Stimulated activated naive CD8-positive, alpha-beta T cell treated with anti-CD3 and anti-CD28 coated beads, Interleukin-15, Interleukin-2, amounts not matched to agents 100 ng/mL and 50 ng/mL, for 24 hours (primary cell): ENCODE measurements around the gene CYTH1.

Source experiments
- H3K27ac Mint-ChIP-seq: one replicate; pipeline ENCODE4 v1.8.0; 2021; ENCODE audit warnings: mild to moderate bottlenecking, mixed read lengths
- H3K27me3 Mint-ChIP-seq: one replicate; pipeline ENCODE4 v1.8.0; 2021; ENCODE audit warnings: mixed read lengths
- H3K36me3 Mint-ChIP-seq: one replicate; pipeline ENCODE4 v1.8.0; 2021; ENCODE audit warnings: low read depth, mixed read lengths
- H3K4me1 Mint-ChIP-seq: one replicate; pipeline ENCODE4 v1.8.0; 2021; ENCODE audit warnings: low read depth, mixed read lengths
- H3K4me3 Mint-ChIP-seq: one replicate; pipeline ENCODE4 v1.8.0; 2021; ENCODE audit warnings: mild to moderate bottlenecking, mixed read lengths
- H3K9me3 Mint-ChIP-seq: one replicate; pipeline ENCODE4 v1.8.0; 2021; ENCODE audit warnings: mixed read lengths

The CYTH1 gene

DNA sequence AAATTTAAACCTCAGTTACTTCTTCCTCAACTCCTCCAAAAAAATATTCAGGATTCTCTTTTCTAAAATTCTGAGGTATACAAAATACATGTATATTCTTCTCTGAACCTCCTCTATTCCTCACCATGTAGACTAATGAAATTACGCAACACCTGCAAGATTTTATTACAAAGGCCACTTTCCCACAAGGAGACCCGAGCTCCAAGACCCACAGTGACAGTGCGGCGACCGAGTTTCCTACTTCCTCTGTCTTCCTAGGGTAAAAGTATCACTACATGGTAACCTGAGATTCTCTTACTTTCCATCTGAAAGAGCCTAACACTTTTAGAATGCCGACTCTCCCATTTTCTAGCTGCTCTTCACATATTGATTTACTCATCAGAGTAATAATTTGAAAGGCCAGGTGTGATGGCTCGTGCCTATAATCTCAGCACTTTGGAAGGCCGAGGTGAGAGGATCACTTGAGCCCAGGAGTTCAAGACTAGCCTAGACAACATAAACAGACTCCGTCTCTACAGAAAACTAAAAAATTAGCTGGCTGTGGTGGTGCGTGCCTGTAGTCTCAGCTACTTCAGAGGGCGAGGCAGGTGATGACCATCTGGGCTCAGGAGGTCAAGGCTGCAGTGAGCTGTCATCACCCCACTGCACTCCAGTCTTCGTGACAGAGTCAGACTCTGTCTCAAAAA is 35.7 kb downstream of the CYTH1 start:
- Mint-ChIP-seq H3K4me1 (peaks cover 99% of the 10 kb centered on the region), H3K9me3 (no peaks in the 10 kb centered on the region), H3K27me3 (no peaks in the 10 kb centered on the region), H3K36me3 (peaks cover 14% of the 10 kb centered on the region), H3K4me3 (no peak overlapping the region), H3K27ac (peak overlapping the region; percentile 81)

DNA sequence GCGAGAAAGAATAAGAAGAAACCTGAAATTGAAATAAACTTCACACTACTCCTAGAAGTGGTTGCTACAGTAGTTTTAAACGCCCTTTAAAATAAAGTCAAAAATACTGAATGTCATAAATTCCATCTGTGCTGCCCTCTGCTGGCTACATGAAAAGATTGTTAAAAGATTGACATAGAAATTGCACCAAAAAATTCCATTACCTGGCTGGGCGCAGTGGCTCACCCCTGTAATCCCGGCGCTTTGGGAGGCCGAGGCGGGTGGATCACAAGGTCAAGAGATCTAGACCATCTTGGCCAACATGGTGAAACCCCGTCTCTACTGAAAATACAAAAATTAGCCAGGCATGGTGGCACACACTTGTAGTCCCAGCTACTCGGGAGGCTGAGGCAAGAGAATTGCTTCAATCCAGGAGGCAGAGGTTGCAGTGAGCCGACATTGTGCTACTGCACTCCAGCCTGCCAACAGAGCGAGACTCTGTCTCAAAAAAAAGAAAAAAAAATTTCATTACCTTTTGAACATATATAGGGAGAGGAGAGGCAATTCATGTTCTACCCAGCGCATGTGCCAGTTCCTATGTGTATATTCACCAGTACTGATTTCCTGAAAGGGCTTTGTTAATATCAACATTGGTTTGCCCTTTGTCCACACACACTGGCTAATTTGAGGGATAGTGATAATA is 36.5 kb downstream of the CYTH1 start:
- Mint-ChIP-seq H3K27ac (peak overlapping the region; percentile 81), H3K36me3 (peaks cover 14% of the 10 kb centered on the region)

DNA sequence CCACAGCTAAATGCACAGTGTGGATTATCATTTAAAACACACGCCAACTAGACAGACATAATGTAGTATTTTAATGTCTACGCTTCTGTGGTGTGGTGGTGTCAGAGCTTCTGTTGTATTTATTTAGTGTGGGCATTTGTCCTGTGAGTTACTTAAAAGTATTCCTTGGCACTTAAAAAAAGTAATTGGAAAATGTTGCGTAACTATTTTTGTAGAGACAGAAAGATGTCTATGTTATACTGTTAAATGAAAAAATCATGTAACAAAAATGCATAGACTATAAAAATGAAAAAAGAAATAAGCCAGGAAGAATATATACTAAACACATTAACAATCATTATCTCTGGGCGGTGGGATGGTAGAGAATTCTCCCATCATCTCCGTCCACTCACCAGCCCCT is 39.2 kb downstream of the CYTH1 start:
- Mint-ChIP-seq H3K4me3 (peak overlapping the region; percentile 14), H3K36me3 (peaks cover 18% of the 10 kb centered on the region), H3K4me1 (peaks cover 98% of the 10 kb centered on the region), H3K9me3 (no peaks in the 10 kb centered on the region), H3K27me3 (no peaks in the 10 kb centered on the region), H3K27ac (peak overlapping the region; percentile 81)

More for the DNA sequence above, 36.5 kb downstream of the CYTH1 start:
- H3K4me1 Mint-ChIP-seq, result peaks cover 98% of the 10 kb centered on the region
- H3K27me3 Mint-ChIP-seq, result no peaks in the 10 kb centered on the region
- no peaks in the 10 kb centered on the region for H3K9me3 Mint-ChIP-seq
- H3K4me3 Mint-ChIP-seq, result peak overlapping the region; percentile 14

GRCh38 chr17:78741644-78742284 is 40.3 kb downstream of the CYTH1 start:
- peak overlapping the region; percentile 81 for H3K27ac Mint-ChIP-seq
- peak overlapping the region; percentile 47 for H3K4me3 Mint-ChIP-seq
- H3K36me3 Mint-ChIP-seq, result peaks cover 18% of the 10 kb centered on the region
- no peaks in the 10 kb centered on the region for H3K27me3 Mint-ChIP-seq
- H3K9me3 Mint-ChIP-seq, result no peaks in the 10 kb centered on the region
- peaks cover 98% of the 10 kb centered on the region for H3K4me1 Mint-ChIP-seq

- H3K4me1 Mint-ChIP-seq, result peaks cover 96% of the 10 kb centered on the region
- H3K36me3 Mint-ChIP-seq, result peaks cover 18% of the 10 kb centered on the region
- H3K9me3 Mint-ChIP-seq, result no peaks in the 10 kb centered on the region
- H3K27ac Mint-ChIP-seq, result peak overlapping the region; percentile 93
- no peaks in the 10 kb centered on the region for H3K27me3 Mint-ChIP-seq
- peak overlapping the region; percentile 52 for H3K4me3 Mint-ChIP-seq
These were observed 42.6 kb downstream of the CYTH1 start for GRCh38 chr17:78739331-78739931.

GRCh38 chr17:78738698-78739097 is 43.4 kb downstream of the CYTH1 start:
- H3K9me3 Mint-ChIP-seq, result no peaks in the 10 kb centered on the region
- peaks cover 94% of the 10 kb centered on the region for H3K4me1 Mint-ChIP-seq
- H3K27ac Mint-ChIP-seq, result peak overlapping the region; percentile 93
- no peak overlapping the region for H3K4me3 Mint-ChIP-seq
- peaks cover 12% of the 10 kb centered on the region for H3K36me3 Mint-ChIP-seq
- H3K27me3 Mint-ChIP-seq, result no peaks in the 10 kb centered on the region

DNA sequence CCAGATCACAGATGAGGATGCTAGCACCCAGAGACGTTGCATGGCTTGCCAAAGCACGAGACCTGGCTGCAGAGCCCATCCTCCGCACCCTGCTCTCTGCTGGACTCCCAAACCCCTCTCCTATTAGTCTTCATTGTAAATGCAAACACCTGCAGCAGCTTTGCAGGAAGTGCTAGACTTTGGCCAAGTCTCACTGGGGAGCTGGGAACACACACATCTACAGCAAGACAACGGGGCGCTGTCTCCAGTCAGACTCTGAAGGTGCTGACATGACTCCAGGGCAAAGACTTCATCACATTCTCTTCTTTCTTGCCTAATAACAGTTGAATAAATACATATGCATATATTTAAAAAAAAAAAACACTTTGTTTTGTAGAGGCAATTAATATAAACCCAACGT is 43.8 kb downstream of the CYTH1 start:
- H3K9me3 Mint-ChIP-seq, result no peaks in the 10 kb centered on the region
- peaks cover 94% of the 10 kb centered on the region for H3K4me1 Mint-ChIP-seq
- no peaks in the 10 kb centered on the region for H3K27me3 Mint-ChIP-seq
- peak overlapping the region; percentile 97 for H3K27ac Mint-ChIP-seq
- H3K36me3 Mint-ChIP-seq, result peaks cover 11% of the 10 kb centered on the region
- H3K4me3 Mint-ChIP-seq, result no peak overlapping the region

DNA sequence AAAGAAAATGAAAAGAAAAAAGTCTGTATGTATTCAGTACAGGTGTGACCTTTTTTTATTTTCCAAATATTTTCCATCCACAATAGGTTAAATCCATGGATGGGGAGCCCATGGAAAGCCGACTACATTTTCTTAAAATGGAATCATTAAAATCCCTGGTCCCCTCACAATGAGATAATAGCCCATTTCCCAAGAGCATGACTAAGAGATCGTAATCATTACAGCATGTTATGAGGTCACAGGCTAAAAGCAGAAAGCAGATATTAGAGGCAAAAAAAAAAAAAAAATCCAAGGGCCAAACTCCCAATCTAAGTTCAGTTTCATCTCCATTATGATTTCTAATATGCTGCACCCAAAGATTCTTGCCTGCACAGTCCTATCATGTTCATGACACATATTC is 44.7 kb downstream of the CYTH1 start:
- Mint-ChIP-seq H3K4me1 (peaks cover 94% of the 10 kb centered on the region), H3K9me3 (no peaks in the 10 kb centered on the region), H3K4me3 (peak overlapping the region; percentile 97), H3K27ac (peak overlapping the region; percentile 97), H3K27me3 (no peaks in the 10 kb centered on the region), H3K36me3 (peaks cover 9% of the 10 kb centered on the region)

GRCh38 chr17:78736526-78737079 is 45.5 kb downstream of the CYTH1 start:
- Mint-ChIP-seq H3K4me1 (peaks cover 94% of the 10 kb centered on the region), H3K36me3 (peaks cover 9% of the 10 kb centered on the region), H3K9me3 (no peaks in the 10 kb centered on the region), H3K4me3 (peak overlapping the region; percentile 97), H3K27ac (peak overlapping the region; percentile 97), H3K27me3 (no peaks in the 10 kb centered on the region)

GRCh38 chr17:78735832-78736525 is 46.1 kb downstream of the CYTH1 start:
- H3K4me1 Mint-ChIP-seq, result peaks cover 94% of the 10 kb centered on the region
- peak overlapping the region; percentile 97 for H3K4me3 Mint-ChIP-seq
- H3K36me3 Mint-ChIP-seq, result peaks cover 9% of the 10 kb centered on the region
- no peaks in the 10 kb centered on the region for H3K27me3 Mint-ChIP-seq
- peak overlapping the region; percentile 97 for H3K27ac Mint-ChIP-seq
- H3K9me3 Mint-ChIP-seq, result no peaks in the 10 kb centered on the region

DNA sequence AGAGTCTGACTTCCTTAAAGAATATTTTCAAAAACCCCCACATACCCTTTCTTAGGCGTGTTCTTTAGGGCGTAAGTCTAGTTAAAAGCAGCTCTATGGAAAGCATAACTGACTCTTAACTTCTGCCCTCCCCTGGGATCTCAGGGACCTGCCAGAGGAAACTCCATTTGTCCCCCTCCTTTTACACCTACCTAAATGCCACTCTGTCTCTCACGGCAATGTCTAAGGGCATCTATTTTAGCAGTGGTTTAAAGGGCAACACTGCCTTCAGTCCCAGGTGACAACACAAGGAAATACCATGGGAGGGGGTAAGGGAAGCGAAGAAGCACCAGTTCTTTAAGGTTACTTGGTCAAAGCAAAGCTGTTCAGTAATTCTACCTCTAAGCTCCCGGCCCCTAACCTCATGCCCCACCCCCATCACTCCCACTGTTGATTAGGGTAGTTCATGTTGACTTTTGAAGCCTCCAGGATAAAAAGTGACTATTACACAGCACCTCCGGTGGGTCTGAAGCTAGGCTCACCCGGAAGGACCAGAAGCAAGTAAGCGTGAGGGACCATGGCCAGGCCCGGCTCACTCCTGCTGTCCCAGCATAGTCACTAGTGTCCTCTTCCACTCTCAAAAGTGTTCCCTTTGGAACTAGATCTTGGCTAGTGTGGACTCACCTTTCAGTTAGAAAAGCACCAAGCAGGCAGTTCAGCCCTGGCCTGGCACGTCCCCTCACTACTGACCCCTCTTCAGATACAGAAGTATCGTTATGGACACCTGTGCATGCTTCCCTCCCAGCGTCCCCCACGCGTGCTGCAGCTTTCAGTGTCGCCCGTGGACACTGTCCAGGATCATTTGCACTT is 47.1 kb downstream of the CYTH1 start:
- H3K27me3 Mint-ChIP-seq, result no peaks in the 10 kb centered on the region
- peak overlapping the region; percentile 97 for H3K4me3 Mint-ChIP-seq
- H3K9me3 Mint-ChIP-seq, result no peaks in the 10 kb centered on the region
- H3K4me1 Mint-ChIP-seq, result peaks cover 90% of the 10 kb centered on the region
- H3K27ac Mint-ChIP-seq, result peak overlapping the region; percentile 97
- H3K36me3 Mint-ChIP-seq, result peaks cover 5% of the 10 kb centered on the region

- Mint-ChIP-seq H3K27me3 (no peaks in the 10 kb centered on the region), H3K4me3 (peak overlapping the region; percentile 38), H3K9me3 (no peaks in the 10 kb centered on the region), H3K4me1 (peaks cover 88% of the 10 kb centered on the region), H3K36me3 (peaks cover 5% of the 10 kb centered on the region), H3K27ac (peak overlapping the region; percentile 81)
These were observed 49.7 kb downstream of the CYTH1 start for GRCh38 chr17:78732354-78732753.

DNA sequence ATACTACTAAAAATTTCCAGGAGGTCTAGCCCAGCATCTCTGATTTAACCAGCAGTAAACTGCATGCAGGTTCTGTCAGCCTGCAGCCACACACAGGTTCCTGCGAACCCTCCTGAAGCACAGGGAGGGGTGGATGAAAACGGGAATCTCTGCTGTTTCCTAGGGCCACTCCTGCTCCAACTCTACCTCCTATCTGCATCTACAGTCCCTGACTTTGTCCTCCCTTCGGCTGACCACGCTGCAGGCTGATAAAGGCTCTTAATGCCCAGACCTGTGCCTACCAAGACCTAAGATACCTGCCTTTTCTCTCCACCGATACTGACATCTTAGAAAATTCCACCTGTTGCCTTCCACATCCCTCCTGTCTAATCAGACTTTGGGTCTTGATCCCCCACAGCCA is 50.2 kb downstream of the CYTH1 start:
- Mint-ChIP-seq H3K27ac (peak overlapping the region; percentile 81), H3K27me3 (no peaks in the 10 kb centered on the region), H3K4me3 (peak overlapping the region; percentile 11), H3K4me1 (peaks cover 88% of the 10 kb centered on the region), H3K9me3 (no peaks in the 10 kb centered on the region), H3K36me3 (peaks cover 8% of the 10 kb centered on the region)
